Mesothelial cell of epicardium (in vitro differentiated cells): ENCODE data around the gene SCUBE2. TPM values are rescaled to one million over a fixed set of nuclear protein-coding genes. Genes with fewer than 3 reads are reported as not detected.

Source experiments
- DNase-seq, 2 experiments: peaks; one replicate each; pipeline ENCODE4 v3.0.0; 2021; ENCODE audit warnings: low spot score in 2 of 2; ENCODE audit not compliant: unreplicated experiment in 2 of 2
- H3K27ac Mint-ChIP-seq: 2 replicates; pipeline ENCODE4 v1.8.0; 2021; ENCODE audit warnings: mixed read lengths
- H3K27me3 Mint-ChIP-seq: 2 replicates; pipeline ENCODE4 v1.8.0; 2021; ENCODE audit warnings: low read depth, mixed read lengths
- H3K36me3 Mint-ChIP-seq: 2 replicates; pipeline ENCODE4 v1.8.0; 2021; ENCODE audit warnings: mixed read lengths
- H3K4me1 Mint-ChIP-seq: 2 replicates; pipeline ENCODE4 v1.8.0; 2021; ENCODE audit warnings: mixed read lengths
- H3K4me3 Mint-ChIP-seq: 2 replicates; pipeline ENCODE4 v1.8.0; 2021; ENCODE audit warnings: mild to moderate bottlenecking, moderate library complexity, mixed read lengths
- H3K9me3 Mint-ChIP-seq: 2 replicates; pipeline ENCODE4 v1.8.0; 2021; ENCODE audit warnings: mixed read lengths
- CTCF ChIP-seq: fragments of 200-600 bp; sonication (generic); IDR thresholded peaks from one replicate; pipeline ENCODE4 v1.5.0; 2021; ENCODE audit warnings: antibody characterized with exemption; ENCODE audit not compliant: unreplicated experiment
- total RNA-seq: library from RNA; stranded (reverse); gene quantifications from 3 replicates; pipeline ENCODE4 v1.2.1, GENCODE V29; 2021

Gene SCUBE2
- total RNA-seq, 1 donor from 2014 or later, result 1.1 TPM

- no peak for DNase-seq
- Mint-ChIP-seq H3K27me3 (no peaks in the 10 kb centered on the region), H3K9me3 (no peaks in the 10 kb centered on the region), H3K36me3 (peaks cover 36% of the 10 kb centered on the region), H3K4me3 (no peak overlapping the region), H3K27ac (no peak overlapping the region), H3K4me1 (peaks cover 2% of the 10 kb centered on the region)
- TF ChIP-seq CTCF, result no peak
These were observed 46.7 kb upstream of the SCUBE2 start for GRCh38 chr11:9138133-9138453.

- Mint-ChIP-seq H3K36me3 (peaks cover 30% of the 10 kb centered on the region), H3K4me1 (peaks cover 2% of the 10 kb centered on the region), H3K9me3 (no peaks in the 10 kb centered on the region), H3K27me3 (no peaks in the 10 kb centered on the region), H3K27ac (no peak overlapping the region), H3K4me3 (no peak overlapping the region)
- TF ChIP-seq CTCF, result peak; percentile 58
- peak; percentile 48 to 90 for DNase-seq
These were observed 46.1 kb upstream of the SCUBE2 start for GRCh38 chr11:9137293-9138132.

GRCh38 chr11:9136741-9137140 is 45.3 kb upstream of the SCUBE2 start:
- Mint-ChIP-seq H3K36me3 (peaks cover 29% of the 10 kb centered on the region), H3K27me3 (no peaks in the 10 kb centered on the region), H3K4me3 (no peak overlapping the region), H3K9me3 (no peaks in the 10 kb centered on the region), H3K4me1 (peaks cover 2% of the 10 kb centered on the region), H3K27ac (no peak overlapping the region)
- no peak for TF ChIP-seq CTCF
- DNase-seq, result no peak

- no peak for DNase-seq
- no peak for TF ChIP-seq CTCF
- Mint-ChIP-seq H3K36me3 (peaks cover 25% of the 10 kb centered on the region), H3K4me1 (peaks cover 2% of the 10 kb centered on the region), H3K9me3 (no peaks in the 10 kb centered on the region), H3K27ac (no peak overlapping the region), H3K27me3 (no peaks in the 10 kb centered on the region), H3K4me3 (no peak overlapping the region)
These were observed 42.6 kb upstream of the SCUBE2 start for GRCh38 chr11:9133956-9134355.

GRCh38 chr11:9132203-9132878 is 40.9 kb upstream of the SCUBE2 start:
- peaks cover 25% of the 10 kb centered on the region for H3K36me3 Mint-ChIP-seq
- no peak for TF ChIP-seq CTCF
- no peaks in the 10 kb centered on the region for H3K27me3 Mint-ChIP-seq
- H3K9me3 Mint-ChIP-seq, result peaks cover 8% of the 10 kb centered on the region
- DNase-seq, result no peak
- H3K27ac Mint-ChIP-seq, result no peak overlapping the region
- no peak overlapping the region for H3K4me3 Mint-ChIP-seq
- no peaks in the 10 kb centered on the region for H3K4me1 Mint-ChIP-seq
